Vagina (tissue), 2 donors: Measurements from ENCODE around the gene DNM2. TPM values are rescaled to one million over a fixed set of nuclear protein-coding genes. Genes with fewer than 3 reads are reported as not detected.
"Not testable (repeated sequence)": the region's sequence is repeated elsewhere in the genome, so short reads cannot be mapped to it uniquely, and the experiment has no call there.

Source experiments
- DNase-seq, 2 donors: peaks; one replicate each; pipeline ENCODE4 v3.0.0-alpha.2; 2017; ENCODE audit errors: extremely low spot score in 2 of 2
- H3K27ac ChIP-seq: fragments of 200-600 bp; sonication (generic); one replicate; pipeline ENCODE4 v1.5.1; 2019
- H3K27me3 ChIP-seq: fragments of 200-600 bp; sonication (generic); one replicate; pipeline ENCODE4 v1.5.1; 2019
- H3K36me3 ChIP-seq, 2 donors: fragments of 200-600 bp; sonication (generic); one replicate each; pipeline ENCODE4 v1.5.1; 2017 to 2019
- H3K4me1 ChIP-seq: fragments of 200-600 bp; sonication (generic); one replicate; pipeline ENCODE4 v1.5.1; 2019
- H3K4me3 ChIP-seq, 2 donors: fragments of 200-600 bp; sonication (generic); 1 replicate in 1 of 2; 2 replicates in 1 of 2; pipeline ENCODE4 v1.5.1; 2016 to 2019
- H3K9me3 ChIP-seq: fragments of 200-600 bp; sonication (generic); one replicate; pipeline ENCODE4 v1.5.1; 2019
- CTCF ChIP-seq, 3 experiments: fragments of 450-650 bp in 2 of 3; fragments of 200-600 bp in 1 of 3; sonication (generic) in 1 of 3; IDR thresholded peaks; one replicate each; pipeline ENCODE4 v1.5.1; 2017 to 2019; ENCODE audit warnings: antibody characterized with exemption in 3 of 3, mild to moderate bottlenecking in 2 of 3, moderate library complexity in 2 of 3
- POLR2A ChIP-seq, 2 donors: fragments of 450-650 bp; IDR thresholded peaks; one replicate each; pipeline ENCODE4 v1.6.1; 2017; ENCODE audit warnings: antibody characterized with exemption in 2 of 2, mild to moderate bottlenecking in 2 of 2, moderate library complexity in 2 of 2
- POLR2AphosphoS5 ChIP-seq, 2 donors: sonication (generic); formaldehyde crosslinking; IDR thresholded peaks; one replicate each; pipeline ENCODE4 v1.9.0; 2017; ENCODE audit warnings: antibody characterized with exemption in 2 of 2, mild to moderate bottlenecking in 2 of 2, low read depth in 1 of 2; ENCODE audit not compliant: insufficient read depth in 1 of 2
- intact Hi-C: fragments of 100-400 bp; cut with DNase I; formaldehyde crosslinking; loops from one replicate; pipeline ENCODE4 v1.15.1; 2023
- total RNA-seq: library from RNA; depleted of rRNA; stranded (reverse); fragments of >200 nt; gene quantifications from one replicate; pipeline ENCODE4 v1.2.3, GENCODE V29; 2016

Gene DNM2
- total RNA-seq, 1 donor from 2014 or later = 128 TPM

GRCh38 chr19:10871711-10872545, 154.0 kb downstream of the DNM2 start:
- Histone ChIP-seq H3K4me3 (peak overlapping the region; percentile 91 to 99), H3K36me3 (no peaks in the 10 kb centered on the region), H3K9me3 (no peaks in the 10 kb centered on the region), H3K27me3 (no peaks in the 10 kb centered on the region), H3K27ac (peak overlapping the region; percentile 94), H3K4me1 (peaks cover 45% of the 10 kb centered on the region)
- TF ChIP-seq POLR2AphosphoS5 (IDR thresholded peaks at IDR 0.05; ENCODE audit: insufficient read depth in 1 of 2, low read depth in 1 of 2) (peak in 1 of 2 donors; percentile 13), POLR2A (IDR thresholded peaks at IDR 0.05) (no peak)
- DNase-seq = no peak
- intact Hi-C loops = loop anchor here (10.0 kb wide), 1 partner anchor 53 kb away; the partner anchor contains the start of genes TIMM29 and YIPF2

GRCh38 chr19:10872546-10873107, 154.7 kb downstream of the DNM2 start:
- Histone ChIP-seq H3K4me3 (peak overlapping the region; percentile 91 to 99), H3K4me1 (peaks cover 52% of the 10 kb centered on the region), H3K27ac (peak overlapping the region; percentile 94), H3K36me3 (no peaks in the 10 kb centered on the region), H3K9me3 (no peaks in the 10 kb centered on the region), H3K27me3 (no peaks in the 10 kb centered on the region)
- no peak for DNase-seq
- TF ChIP-seq POLR2AphosphoS5 (IDR thresholded peaks at IDR 0.05; ENCODE audit: insufficient read depth in 1 of 2, low read depth in 1 of 2) (no peak), CTCF (IDR thresholded peaks at IDR 0.05) (no peak), POLR2A (IDR thresholded peaks at IDR 0.05) (no peak)
- intact Hi-C loops = loop anchor here (10.0 kb wide), 1 partner anchor 52 kb away; the partner anchor contains the start of genes TIMM29 and YIPF2

GRCh38 chr19:10874024-10874423, 156.1 kb downstream of the DNM2 start:
- no peak overlapping the region for H3K4me3 ChIP-seq
- H3K27ac ChIP-seq = no peak overlapping the region
- TF ChIP-seq POLR2AphosphoS5 (IDR thresholded peaks at IDR 0.05; ENCODE audit: insufficient read depth in 1 of 2, low read depth in 1 of 2) = no peak
- no peak for TF ChIP-seq POLR2A (IDR thresholded peaks at IDR 0.05)
- no peak for TF ChIP-seq CTCF (IDR thresholded peaks at IDR 0.05)
- DNase-seq = no peak
- no peaks in the 10 kb centered on the region for H3K27me3 ChIP-seq
- intact Hi-C loops = loop anchor here (10.0 kb wide), 1 partner anchor 51 kb away; the partner anchor contains the start of genes TIMM29 and YIPF2
- H3K36me3 ChIP-seq = no peaks in the 10 kb centered on the region
- H3K9me3 ChIP-seq = no peaks in the 10 kb centered on the region
- peaks cover 66% of the 10 kb centered on the region for H3K4me1 ChIP-seq

DNA sequence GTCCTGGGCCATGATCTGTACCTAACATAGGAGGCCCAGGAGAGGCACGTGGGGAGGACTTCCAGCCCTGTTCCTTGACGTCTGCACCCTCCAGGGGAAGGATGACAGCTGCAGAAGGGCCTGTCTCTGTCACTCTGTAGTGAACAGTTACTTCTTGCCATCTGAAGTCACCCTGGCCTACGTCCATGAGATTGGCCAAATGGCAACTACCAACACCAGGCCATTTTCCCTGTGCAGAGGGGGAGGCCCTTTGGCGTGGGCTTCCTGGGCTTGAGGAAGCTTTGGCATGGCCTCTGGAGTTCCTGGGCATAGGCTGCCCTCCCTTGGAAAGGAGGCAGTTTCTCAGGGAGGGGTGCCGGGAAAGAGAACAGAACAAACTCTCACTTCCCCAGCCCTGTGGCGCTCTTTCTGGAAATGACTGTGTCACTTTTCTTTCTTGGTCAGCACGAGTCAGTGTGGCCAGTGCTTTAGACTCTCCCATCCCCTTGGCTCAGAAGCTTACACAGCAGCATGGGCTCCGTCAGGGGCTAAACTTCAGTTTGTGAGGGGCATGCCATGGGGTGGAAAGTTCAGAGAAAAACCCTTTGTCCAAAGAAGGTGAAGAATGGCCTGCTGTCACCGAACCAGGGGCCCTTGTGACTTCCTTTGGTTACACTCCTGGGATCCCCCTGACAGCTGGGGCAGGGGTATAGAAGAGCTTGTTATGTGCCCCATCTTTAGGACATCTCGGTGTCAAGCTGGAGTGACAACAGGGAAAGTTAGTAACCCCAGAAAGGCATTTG, 158.8 kb downstream of the DNM2 start:
- no peak overlapping the region for H3K4me3 ChIP-seq
- TF ChIP-seq CTCF (IDR thresholded peaks at IDR 0.05) (no peak), POLR2AphosphoS5 (IDR thresholded peaks at IDR 0.05; ENCODE audit: insufficient read depth in 1 of 2, low read depth in 1 of 2) (no peak), POLR2A (IDR thresholded peaks at IDR 0.05) (no peak)
- intact Hi-C loops = loop anchor here (10.0 kb wide), 1 partner anchor 48 kb away; the partner anchor contains the start of genes TIMM29 and YIPF2
- no peaks in the 10 kb centered on the region for H3K9me3 ChIP-seq
- H3K36me3 ChIP-seq = no peaks in the 10 kb centered on the region
- H3K27ac ChIP-seq = no peak overlapping the region
- H3K27me3 ChIP-seq = no peaks in the 10 kb centered on the region
- H3K4me1 ChIP-seq = peaks cover 90% of the 10 kb centered on the region
- no peak for DNase-seq

DNA sequence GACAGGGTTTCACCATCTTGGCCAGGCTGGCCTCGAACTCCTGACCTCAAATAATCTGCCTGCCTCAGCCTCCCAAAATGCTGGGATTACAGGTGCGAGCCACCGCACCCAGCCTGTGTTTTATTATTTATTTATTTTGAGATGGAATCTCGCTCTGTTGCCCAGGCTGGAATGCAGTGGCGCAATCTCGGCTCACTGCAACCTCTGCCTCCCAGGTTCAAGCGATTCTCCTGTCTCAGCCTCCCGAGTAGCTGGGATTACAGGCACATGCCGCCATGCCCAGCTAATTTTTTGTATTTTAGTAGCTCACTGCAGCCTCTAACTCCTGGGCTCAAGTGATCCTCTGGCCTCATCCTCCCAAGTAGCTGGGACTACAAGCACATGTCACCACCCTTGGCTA, 159.7 kb downstream of the DNM2 start:
- not testable (repeated sequence) for H3K27ac ChIP-seq, H3K36me3 ChIP-seq, H3K9me3 ChIP-seq, H3K27me3 ChIP-seq, DNase-seq, H3K4me3 ChIP-seq
- intact Hi-C loops = loop anchor here (10.0 kb wide), 1 partner anchor 47 kb away; the partner anchor contains the start of genes TIMM29 and YIPF2
- peaks cover 93% of the 10 kb centered on the region for H3K4me1 ChIP-seq
